Skeletal muscle tissue (tissue), 5 donors: ENCODE measurements around the gene CDS1. TPM values are rescaled to one million over a fixed set of nuclear protein-coding genes. Genes with fewer than 3 reads are reported as not detected.

Source experiments
- H3K27ac ChIP-seq: one replicate; pipeline ENCODE4 v1.7.0; 2013; ENCODE audit warnings: mild to moderate bottlenecking, low read depth, low read length, inconsistent platforms
- H3K27me3 ChIP-seq, 3 donors: one replicate each; pipeline ENCODE4 v1.7.0; 2013; ENCODE audit warnings: low read length in 3 of 3; ENCODE audit not compliant: control insufficient read depth in 3 of 3, insufficient read depth in 3 of 3
- H3K36me3 ChIP-seq, 3 donors: one replicate each; pipeline ENCODE4 v1.7.0; 2013; ENCODE audit warnings: low read length in 3 of 3; ENCODE audit not compliant: control insufficient read depth in 3 of 3, insufficient read depth in 3 of 3
- H3K4me1 ChIP-seq, 3 donors: one replicate each; pipeline ENCODE4 v1.7.0; 2013; ENCODE audit warnings: low read length in 3 of 3, mild to moderate bottlenecking in 3 of 3; ENCODE audit not compliant: control insufficient read depth in 3 of 3, insufficient read depth in 3 of 3
- H3K4me3 ChIP-seq, 3 donors: one replicate each; pipeline ENCODE4 v1.7.0; 2013; ENCODE audit warnings: low read length in 3 of 3
- H3K9ac ChIP-seq, 3 donors: one replicate each; pipeline ENCODE4 v1.7.0; 2013; ENCODE audit warnings: low read length in 3 of 3, mild to moderate bottlenecking in 3 of 3, moderate library complexity in 2 of 3, low read depth in 1 of 3
- H3K9me3 ChIP-seq, 3 donors: one replicate each; pipeline ENCODE4 v1.7.0; 2013; ENCODE audit warnings: low read length in 3 of 3; ENCODE audit not compliant: control insufficient read depth in 3 of 3
- small RNA-seq: library from RNA; depleted of rRNA; stranded (forward); fragments of <200 nt; gene quantifications from one replicate; pipeline ENCODE3, GENCODE V24; 2014
- total RNA-seq: library from RNA; depleted of rRNA; stranded (reverse); fragments of >200 nt; gene quantifications from one replicate; pipeline ENCODE4 v1.2.3, GENCODE V29; 2014
- donor health status: Osteomylitis.

The CDS1 gene
- total RNA-seq, 1 donor from 2014 or later = 0.52 TPM

DNA sequence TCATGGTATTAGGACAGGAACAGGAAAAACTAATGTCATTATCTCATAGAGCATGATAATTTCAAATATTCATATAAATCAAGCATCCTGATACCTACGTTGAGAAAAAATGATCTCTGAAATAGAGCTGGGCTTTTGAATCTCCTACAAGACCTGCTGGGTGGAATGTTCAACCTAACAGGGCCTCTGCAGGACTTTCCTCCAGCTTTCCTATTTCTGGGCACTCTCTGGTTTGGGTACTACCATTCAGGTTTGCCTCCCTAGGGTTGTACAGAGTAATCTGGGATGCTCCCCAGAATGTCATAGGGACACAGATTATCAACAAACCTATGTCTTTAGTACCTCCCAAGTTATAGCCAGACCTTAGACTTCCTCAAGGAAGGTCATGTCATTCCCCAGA lies 108.9 kb downstream of the CDS1 start:
- no peaks in the 10 kb centered on the region for H3K9me3 ChIP-seq
- H3K36me3 ChIP-seq = peaks cover 29 to 58% (median 45%) of the 10 kb centered on the region in 3 donors
- no peaks in the 10 kb centered on the region for H3K27me3 ChIP-seq
- no peak overlapping the region for H3K9ac ChIP-seq
- H3K4me3 ChIP-seq = no peak overlapping the region
- H3K4me1 ChIP-seq = peaks cover 0 to 10% (median 8%) of the 10 kb centered on the region in 3 donors
- H3K27ac ChIP-seq = no peak overlapping the region

DNA sequence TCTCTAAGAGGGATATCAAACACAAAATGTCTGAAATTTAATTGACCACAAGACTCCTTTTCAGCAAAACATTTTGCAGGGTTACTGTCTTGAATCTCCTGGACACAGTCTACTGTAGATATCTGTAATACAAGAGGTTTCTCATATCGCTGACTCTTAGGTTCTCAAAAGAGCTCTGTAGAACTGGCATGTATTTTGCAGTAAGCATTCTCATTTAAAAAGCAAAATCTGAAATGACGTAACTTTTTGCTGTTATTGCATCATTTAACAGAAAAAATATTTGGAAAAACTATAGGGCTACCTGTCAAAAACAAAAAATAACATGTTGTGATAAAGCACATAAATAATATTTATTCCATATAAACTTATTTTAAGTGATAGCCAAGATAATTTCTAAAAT lies 114.2 kb downstream of the CDS1 start:
- H3K4me3 ChIP-seq = no peak overlapping the region
- H3K36me3 ChIP-seq = peaks cover 17 to 53% (median 50%) of the 10 kb centered on the region in 3 donors
- no peaks in the 10 kb centered on the region for H3K9me3 ChIP-seq

DNA sequence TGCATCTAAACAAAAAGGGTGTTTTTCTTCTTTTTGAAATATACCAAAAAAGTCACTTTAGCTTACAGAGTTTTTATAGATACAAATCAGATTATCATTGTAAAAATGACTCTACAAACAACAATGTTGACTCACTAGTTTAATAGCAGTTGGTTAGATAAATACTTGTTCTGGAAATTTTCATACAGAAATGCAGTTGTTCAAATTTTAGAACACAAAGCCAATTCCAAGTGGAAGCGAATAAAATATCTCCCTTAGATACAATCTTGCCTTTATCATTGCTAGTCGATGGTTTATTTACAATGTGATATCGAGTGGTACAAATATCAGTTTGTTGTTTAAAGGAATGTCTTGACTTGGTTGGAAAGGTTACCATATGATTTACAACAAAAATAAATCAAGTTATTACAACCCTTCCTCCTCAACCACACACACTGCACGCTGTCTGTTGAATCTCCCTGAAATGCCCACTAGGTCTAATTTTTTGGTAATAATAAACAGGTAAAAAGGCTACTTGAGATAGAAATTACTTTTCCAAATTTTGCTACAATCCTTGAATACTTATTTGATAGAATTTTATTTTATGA lies 114.8 kb downstream of the CDS1 start:
- Histone ChIP-seq H3K36me3 (peaks cover 20 to 57% (median 51%) of the 10 kb centered on the region in 3 donors), H3K4me3 (no peak overlapping the region), H3K27ac (no peak overlapping the region), H3K9me3 (no peaks in the 10 kb centered on the region), H3K27me3 (no peaks in the 10 kb centered on the region), H3K9ac (no peak overlapping the region), H3K4me1 (no peaks in the 10 kb centered on the region)

More for the DNA sequence above, 114.2 kb downstream of the CDS1 start:
- Histone ChIP-seq H3K4me1 (no peaks in the 10 kb centered on the region), H3K9ac (no peak overlapping the region), H3K27ac (no peak overlapping the region), H3K27me3 (no peaks in the 10 kb centered on the region)

DNA sequence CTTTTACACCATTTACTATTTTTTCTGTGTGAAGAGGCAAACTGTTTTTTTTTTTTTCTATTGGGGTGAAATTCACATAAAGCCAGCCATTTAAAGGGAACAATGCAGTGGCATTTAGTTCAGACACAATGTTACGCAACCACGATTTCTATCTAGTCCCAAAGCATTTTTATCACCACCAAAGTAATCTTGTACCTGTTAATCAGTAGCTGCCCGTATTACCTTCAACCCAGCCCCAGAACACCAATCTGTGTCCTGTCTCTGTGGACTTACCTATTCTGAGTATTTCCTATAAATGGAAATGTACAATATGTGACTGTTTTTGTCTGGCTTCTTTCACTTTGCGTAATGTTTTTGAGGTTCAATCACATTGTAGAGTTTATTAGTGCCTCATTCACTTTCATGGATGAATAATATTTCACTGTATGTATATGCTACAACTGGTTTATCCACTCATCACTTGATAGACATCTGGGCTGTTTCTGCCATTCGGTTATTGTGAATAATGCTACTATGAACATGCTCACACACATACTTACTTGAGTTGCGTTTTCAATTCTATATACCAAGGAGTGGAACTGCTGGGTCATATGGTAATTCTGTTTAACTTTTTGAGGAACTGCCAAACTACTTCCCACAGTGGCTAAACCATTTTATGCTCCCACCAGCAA lies 116.2 kb downstream of the CDS1 start:
- Histone ChIP-seq H3K4me3 (no peak overlapping the region), H3K4me1 (no peaks in the 10 kb centered on the region), H3K27me3 (no peaks in the 10 kb centered on the region), H3K9ac (no peak overlapping the region), H3K36me3 (peaks cover 23 to 64% (median 50%) of the 10 kb centered on the region in 3 donors), H3K27ac (no peak overlapping the region), H3K9me3 (no peaks in the 10 kb centered on the region)

Small RNAs within 50 kb of the gene (small RNA-seq; reads per million reads assigned to genes)
- gene RN7SL552P (not detected), gene RPL3P13 (not detected)

Other genes with a start within 250 kb of the CDS1 start
- not detected for gene NKX6-1, start 83.8 kb upstream of the CDS1 start, total RNA-seq